ENCODE results near the gene ZNF408. TPM values are rescaled to one million over a fixed set of nuclear protein-coding genes. Genes with fewer than 3 reads are reported as not detected.

Gene ZNF408
- polyA plus RNA-seq, 4 donors: 8.7 to 11.6 (median 11.5) TPM

- no peak overlapping the region for H3K27ac ChIP-seq (ENCODE audit: low read depth in 1 of 3, low read length in 2 of 3)
- no peaks in the 10 kb centered on the region for H3K27me3 ChIP-seq (ENCODE audit: control insufficient read depth in 3 of 3, insufficient read depth in 3 of 3, low read length in 3 of 3)
- H3K4me3 ChIP-seq (ENCODE audit: low read depth in 1 of 3, low read length in 3 of 3): no peak overlapping the region
- no peak for DNase-seq
- FAIRE-seq: no peak
- 92 to 97% (median 92%) methylated on average over 8 of the region's 8 CpGs for WGBS, 3 donors
- H3K4me1 ChIP-seq (ENCODE audit: control insufficient read depth in 3 of 3, insufficient read depth in 2 of 3, low read depth in 1 of 3, low read length in 2 of 3): peaks cover 2 to 45% (median 10%) of the 10 kb centered on the region in 3 donors
- no peaks in the 10 kb centered on the region for H3K9me3 ChIP-seq (ENCODE audit: control insufficient read depth in 2 of 2, insufficient read depth in 1 of 2, low read depth in 1 of 2, low read length in 1 of 2)
- H3K36me3 ChIP-seq (ENCODE audit: control insufficient read depth in 3 of 3, insufficient read depth in 2 of 3, low read depth in 1 of 3, low read length in 3 of 3): peaks cover 19 to 91% (median 31%) of the 10 kb centered on the region in 3 donors
Observed at GRCh38 chr11:46677169-46677568, 23.7 kb upstream of the ZNF408 start.

- WGBS, 3 donors: 84 to 90% (median 86%) methylated on average over 10 of the region's 10 CpGs
- Histone ChIP-seq H3K4me3 (ENCODE audit: low read depth in 1 of 3, low read length in 3 of 3) (no peak overlapping the region), H3K27ac (ENCODE audit: low read depth in 1 of 3, low read length in 2 of 3) (no peak overlapping the region), H3K36me3 (ENCODE audit: control insufficient read depth in 3 of 3, insufficient read depth in 2 of 3, low read depth in 1 of 3, low read length in 3 of 3) (peaks cover 19 to 90% (median 27%) of the 10 kb centered on the region in 3 donors), H3K9me3 (ENCODE audit: control insufficient read depth in 2 of 2, insufficient read depth in 1 of 2, low read depth in 1 of 2, low read length in 1 of 2) (no peaks in the 10 kb centered on the region), H3K4me1 (ENCODE audit: control insufficient read depth in 3 of 3, insufficient read depth in 2 of 3, low read depth in 1 of 3, low read length in 2 of 3) (peaks cover 2 to 45% (median 10%) of the 10 kb centered on the region in 3 donors), H3K27me3 (ENCODE audit: control insufficient read depth in 3 of 3, insufficient read depth in 3 of 3, low read length in 3 of 3) (no peaks in the 10 kb centered on the region)
- no peak for DNase-seq
- FAIRE-seq: no peak
Observed at GRCh38 chr11:46677991-46678740, 22.7 kb upstream of the ZNF408 start.

- FAIRE-seq (no peak), DNase-seq (no peak)
- 82 to 90% (median 86%) methylated on average over 9 of the region's 9 CpGs for WGBS, 3 donors
- Histone ChIP-seq H3K9me3 (ENCODE audit: control insufficient read depth in 2 of 2, insufficient read depth in 1 of 2, low read depth in 1 of 2, low read length in 1 of 2) (no peaks in the 10 kb centered on the region), H3K4me3 (ENCODE audit: low read depth in 1 of 3, low read length in 3 of 3) (no peak overlapping the region), H3K27ac (ENCODE audit: low read depth in 1 of 3, low read length in 2 of 3) (no peak overlapping the region), H3K36me3 (ENCODE audit: control insufficient read depth in 3 of 3, insufficient read depth in 2 of 3, low read depth in 1 of 3, low read length in 3 of 3) (peaks cover 19 to 87% (median 26%) of the 10 kb centered on the region in 3 donors), H3K27me3 (ENCODE audit: control insufficient read depth in 3 of 3, insufficient read depth in 3 of 3, low read length in 3 of 3) (no peaks in the 10 kb centered on the region), H3K4me1 (ENCODE audit: control insufficient read depth in 3 of 3, insufficient read depth in 2 of 3, low read depth in 1 of 3, low read length in 2 of 3) (peaks cover 2 to 40% (median 10%) of the 10 kb centered on the region in 3 donors)
Observed at GRCh38 chr11:46678741-46679130, 22.1 kb upstream of the ZNF408 start.

GRCh38 chr11:46679241-46680163 lies 21.3 kb upstream of the ZNF408 start:
- Histone ChIP-seq H3K4me3 (ENCODE audit: low read depth in 1 of 3, low read length in 3 of 3) (no peak overlapping the region), H3K36me3 (ENCODE audit: control insufficient read depth in 3 of 3, insufficient read depth in 2 of 3, low read depth in 1 of 3, low read length in 3 of 3) (peaks cover 19 to 85% (median 26%) of the 10 kb centered on the region in 3 donors), H3K9me3 (ENCODE audit: control insufficient read depth in 2 of 2, insufficient read depth in 1 of 2, low read depth in 1 of 2, low read length in 1 of 2) (no peaks in the 10 kb centered on the region), H3K27ac (ENCODE audit: low read depth in 1 of 3, low read length in 2 of 3) (no peak overlapping the region), H3K4me1 (ENCODE audit: control insufficient read depth in 3 of 3, insufficient read depth in 2 of 3, low read depth in 1 of 3, low read length in 2 of 3) (peaks cover 0 to 33% (median 10%) of the 10 kb centered on the region in 3 donors), H3K27me3 (ENCODE audit: control insufficient read depth in 3 of 3, insufficient read depth in 3 of 3, low read length in 3 of 3) (no peaks in the 10 kb centered on the region)
- 45 to 79% (median 55%) methylated on average over 24 to 26 of the region's 26 CpGs for WGBS, 3 donors
- FAIRE-seq (no peak), DNase-seq (peak; percentile 53 to 56)

- DNase-seq (no peak), FAIRE-seq (no peak)
- Histone ChIP-seq H3K4me1 (ENCODE audit: control insufficient read depth in 3 of 3, insufficient read depth in 2 of 3, low read depth in 1 of 3, low read length in 2 of 3) (peaks cover 0 to 26% (median 6%) of the 10 kb centered on the region in 3 donors), H3K4me3 (ENCODE audit: low read depth in 1 of 3, low read length in 3 of 3) (no peak overlapping the region), H3K27ac (ENCODE audit: low read depth in 1 of 3, low read length in 2 of 3) (no peak overlapping the region), H3K27me3 (ENCODE audit: control insufficient read depth in 3 of 3, insufficient read depth in 3 of 3, low read length in 3 of 3) (no peaks in the 10 kb centered on the region), H3K36me3 (ENCODE audit: control insufficient read depth in 3 of 3, insufficient read depth in 2 of 3, low read depth in 1 of 3, low read length in 3 of 3) (peaks cover 19 to 83% (median 26%) of the 10 kb centered on the region in 3 donors), H3K9me3 (ENCODE audit: control insufficient read depth in 2 of 2, insufficient read depth in 1 of 2, low read depth in 1 of 2, low read length in 1 of 2) (no peaks in the 10 kb centered on the region)
- 93 to 94% (median 93%) methylated on average over 17 to 21 of the region's 21 CpGs for WGBS, 3 donors
Observed at GRCh38 chr11:46680164-46680760, 20.6 kb upstream of the ZNF408 start.

- FAIRE-seq: no peak
Observed at GRCh38 chr11:46680815-46681214, 20.0 kb upstream of the ZNF408 start.

GRCh38 chr11:46681814-46682213 lies 19.0 kb upstream of the ZNF408 start:
- no peak for DNase-seq
- FAIRE-seq: no peak
- Histone ChIP-seq H3K9me3 (ENCODE audit: control insufficient read depth in 2 of 2, insufficient read depth in 1 of 2, low read depth in 1 of 2, low read length in 1 of 2) (no peaks in the 10 kb centered on the region), H3K27me3 (ENCODE audit: control insufficient read depth in 3 of 3, insufficient read depth in 3 of 3, low read length in 3 of 3) (no peaks in the 10 kb centered on the region), H3K27ac (ENCODE audit: low read depth in 1 of 3, low read length in 2 of 3) (no peak overlapping the region), H3K4me1 (ENCODE audit: control insufficient read depth in 3 of 3, insufficient read depth in 2 of 3, low read depth in 1 of 3, low read length in 2 of 3) (peaks cover 0 to 12% (median 0%) of the 10 kb centered on the region in 3 donors), H3K4me3 (ENCODE audit: low read depth in 1 of 3, low read length in 3 of 3) (no peak overlapping the region), H3K36me3 (ENCODE audit: control insufficient read depth in 3 of 3, insufficient read depth in 2 of 3, low read depth in 1 of 3, low read length in 3 of 3) (peaks cover 23 to 83% (median 28%) of the 10 kb centered on the region in 3 donors)
- 94 to 97% (median 96%) methylated on average over 11 of the region's 11 CpGs for WGBS, 3 donors

More at GRCh38 chr11:46680815-46681214, 20.0 kb upstream of the ZNF408 start:
- Histone ChIP-seq H3K36me3 (ENCODE audit: control insufficient read depth in 3 of 3, insufficient read depth in 2 of 3, low read depth in 1 of 3, low read length in 3 of 3) (peaks cover 19 to 85% (median 26%) of the 10 kb centered on the region in 3 donors), H3K27me3 (ENCODE audit: control insufficient read depth in 3 of 3, insufficient read depth in 3 of 3, low read length in 3 of 3) (no peaks in the 10 kb centered on the region), H3K27ac (ENCODE audit: low read depth in 1 of 3, low read length in 2 of 3) (no peak overlapping the region), H3K4me3 (ENCODE audit: low read depth in 1 of 3, low read length in 3 of 3) (no peak overlapping the region), H3K4me1 (ENCODE audit: control insufficient read depth in 3 of 3, insufficient read depth in 2 of 3, low read depth in 1 of 3, low read length in 2 of 3) (peaks cover 0 to 20% (median 0%) of the 10 kb centered on the region in 3 donors), H3K9me3 (ENCODE audit: control insufficient read depth in 2 of 2, insufficient read depth in 1 of 2, low read depth in 1 of 2, low read length in 1 of 2) (no peaks in the 10 kb centered on the region)
- no peak for DNase-seq
- WGBS, 3 donors: 92 to 95% (median 94%) methylated on average over 22 of the region's 22 CpGs

All from small intestine (tissue), 7 donors.